ENCODE results near the gene TEKTIP1. TPM values are rescaled to one million over a fixed set of nuclear protein-coding genes. Genes with fewer than 3 reads are reported as not detected.

TEKTIP1 gene
- total and polyA plus RNA-seq, 2 donors (not counting 1 experiment from before 2014, with no cell fraction given), result 6.3 to 17.3 TPM

- Histone ChIP-seq H3K4me1 (ENCODE audit: control insufficient read depth in 2 of 2, insufficient read depth in 2 of 2, low read length in 2 of 2) (peaks cover 42 to 60% of the 10 kb centered on the region in 2 donors), H3K4me3 (ENCODE audit: control extremely low read depth in 1 of 5, extremely low read depth in 1 of 5, insufficient read depth in 1 of 5, low read depth in 2 of 5, low read length in 4 of 5) (peak within 1 kb of the TSS; percentile 36 to 87 (median 72)), H3K4me2 (replicated peaks; ENCODE audit: low read depth, low read length, poor library complexity, severe bottlenecking) (peak within 1 kb of the TSS; percentile 93), H3K27ac (ENCODE audit: low read length in 2 of 2) (peak within 1 kb of the TSS; percentile 48 to 87), H3K36me3 (replicated peaks in 1 of 2; ENCODE audit: control extremely low read depth in 1 of 2, control insufficient read depth in 1 of 2, extremely low read depth in 1 of 2, insufficient read depth in 2 of 2, low read length in 1 of 2) (no peaks in the 10 kb centered on the region), H3K9me3 (ENCODE audit: control extremely low read depth in 1 of 3, control insufficient read depth in 2 of 3, insufficient read depth in 1 of 3, low read length in 2 of 3) (no peaks in the 10 kb centered on the region), H3K9ac (ENCODE audit: low read length) (peak within 1 kb of the TSS; percentile 72), H4K20me1 (ENCODE audit: control insufficient read depth, insufficient read depth, low read length, poor library complexity, severe bottlenecking) (peaks cover 16% of the 10 kb centered on the region), H3K79me2 (ENCODE audit: control insufficient read depth, insufficient read depth, low read length) (peaks cover 42% of the 10 kb centered on the region), H3K27me3 (replicated peaks in 1 of 4; ENCODE audit: control extremely low read depth in 1 of 4, control insufficient read depth in 3 of 4, insufficient read depth in 4 of 4, low read length in 3 of 4) (no peaks in the 10 kb centered on the region), H2AFZ (ENCODE audit: insufficient read depth, low read depth, low read length, poor library complexity, severe bottlenecking) (peak within 1 kb of the TSS; percentile 93)
- WGBS (ENCODE audit: insufficient coverage), result under 1% methylated on average over 80 of the region's 81 CpGs
- DNase-seq (peak; percentile 95), ATAC-seq (ENCODE audit: low read depth) (peak; percentile 88)
- Mint-ChIP-seq H3K9me3 (ENCODE audit: insufficient read depth) (no peaks in the 10 kb centered on the region), H3K27ac (peak within 1 kb of the TSS; percentile 94), H3K27me3 (no peaks in the 10 kb centered on the region), H3K4me1 (peaks cover 43% of the 10 kb centered on the region), H3K4me3 (peak within 1 kb of the TSS; percentile 99)
- ChIA-PET CTCF (interaction anchor here (1.0 to 3.3 kb wide), 5 partner anchors 9 to 51 kb away, joined by 3 to 37 read pairs (median 6); partner anchors contain the start of gene GIPC3), POLR2A (no interaction called here)
- intact Hi-C loops (cut with micrococcal nuclease), result loop anchor here (1.0 to 5.0 kb wide), 4 partner anchors 15 to 205 kb away; partner anchors contain the start of genes APBA3, HMG20B, MRPL54 and TBXA2R
- no peak for TF ChIP-seq EZH2 (IDR thresholded peaks at IDR 0.05; ENCODE audit: borderline replicate concordance, insufficient read depth, low read depth, low read length, poor library complexity, severe bottlenecking)
- no peak for TF ChIP-seq CTCF (IDR thresholded peaks at IDR 0.05)
Measured at GRCh38 chr19:3557461-3558248, 18.7 kb downstream of the TEKTIP1 start, which contains the start of gene MFSD12. MFSD12 (minus strand) TSS chr19:3557586; CDS start chr19:3557403, 183 bp downstream.

Data from B cell (primary cell).